ENCODE data around the gene ADRB2. TPM values are rescaled to one million over a fixed set of nuclear protein-coding genes. Genes with fewer than 3 reads are reported as not detected.

ADRB2 gene
- total RNA-seq, 1 donor from 2014 or later = 0.42 TPM

GRCh38 chr5:148837383-148837782 is 11.0 kb downstream of the ADRB2 start:
- Mint-ChIP-seq H3K36me3 (no peaks in the 10 kb centered on the region), H3K4me3 (no peak overlapping the region), H3K27me3 (ENCODE audit: low read depth) (peaks cover 5% of the 10 kb centered on the region), H3K27ac (no peak overlapping the region), H3K9me3 (no peaks in the 10 kb centered on the region), H3K4me1 (no peaks in the 10 kb centered on the region)
- no peak for TF ChIP-seq CTCF (IDR thresholded peaks at IDR 0.05; ENCODE audit: unreplicated experiment)
- no peak for DNase-seq (ENCODE audit: low spot score in 2 of 2, unreplicated experiment in 2 of 2)

- Mint-ChIP-seq H3K4me1 (no peaks in the 10 kb centered on the region), H3K9me3 (no peaks in the 10 kb centered on the region), H3K27me3 (ENCODE audit: low read depth) (peaks cover 2% of the 10 kb centered on the region), H3K4me3 (no peak overlapping the region), H3K36me3 (no peaks in the 10 kb centered on the region), H3K27ac (no peak overlapping the region)
- no peak for TF ChIP-seq CTCF (IDR thresholded peaks at IDR 0.05; ENCODE audit: unreplicated experiment)
- no peak for DNase-seq (ENCODE audit: low spot score in 2 of 2, unreplicated experiment in 2 of 2)
Measured at GRCh38 chr5:148838357-148838756, 11.9 kb downstream of the ADRB2 start.

- H3K27me3 Mint-ChIP-seq (ENCODE audit: low read depth) = peaks cover 2% of the 10 kb centered on the region
- no peaks in the 10 kb centered on the region for H3K36me3 Mint-ChIP-seq
- no peaks in the 10 kb centered on the region for H3K9me3 Mint-ChIP-seq
- no peak for TF ChIP-seq CTCF (IDR thresholded peaks at IDR 0.05; ENCODE audit: unreplicated experiment)
- H3K4me3 Mint-ChIP-seq = no peak overlapping the region
- no peaks in the 10 kb centered on the region for H3K4me1 Mint-ChIP-seq
- DNase-seq (ENCODE audit: low spot score in 2 of 2, unreplicated experiment in 2 of 2) = no peak
- no peak overlapping the region for H3K27ac Mint-ChIP-seq
Measured at GRCh38 chr5:148839960-148840359, 13.5 kb downstream of the ADRB2 start.

GRCh38 chr5:148840531-148840930 is 14.1 kb downstream of the ADRB2 start:
- H3K27ac Mint-ChIP-seq = no peak overlapping the region
- H3K9me3 Mint-ChIP-seq = no peaks in the 10 kb centered on the region
- no peak overlapping the region for H3K4me3 Mint-ChIP-seq
- no peaks in the 10 kb centered on the region for H3K36me3 Mint-ChIP-seq
- no peaks in the 10 kb centered on the region for H3K4me1 Mint-ChIP-seq
- no peak for TF ChIP-seq CTCF (IDR thresholded peaks at IDR 0.05; ENCODE audit: unreplicated experiment)
- H3K27me3 Mint-ChIP-seq (ENCODE audit: low read depth) = peaks cover 2% of the 10 kb centered on the region
- DNase-seq (ENCODE audit: low spot score in 2 of 2, unreplicated experiment in 2 of 2) = no peak

- DNase-seq (ENCODE audit: low spot score in 2 of 2, unreplicated experiment in 2 of 2) = no peak
- Mint-ChIP-seq H3K36me3 (no peaks in the 10 kb centered on the region), H3K27ac (no peak overlapping the region), H3K4me1 (no peaks in the 10 kb centered on the region), H3K27me3 (ENCODE audit: low read depth) (peaks cover 2% of the 10 kb centered on the region), H3K4me3 (no peak overlapping the region), H3K9me3 (no peaks in the 10 kb centered on the region)
- TF ChIP-seq CTCF (IDR thresholded peaks at IDR 0.05; ENCODE audit: unreplicated experiment) = no peak
Measured at GRCh38 chr5:148841519-148841918, 15.1 kb downstream of the ADRB2 start.

- no peak for TF ChIP-seq CTCF (IDR thresholded peaks at IDR 0.05; ENCODE audit: unreplicated experiment)
- Mint-ChIP-seq H3K27ac (no peak overlapping the region), H3K4me1 (no peaks in the 10 kb centered on the region), H3K27me3 (ENCODE audit: low read depth) (peaks cover 2% of the 10 kb centered on the region), H3K9me3 (no peaks in the 10 kb centered on the region), H3K36me3 (no peaks in the 10 kb centered on the region), H3K4me3 (no peak overlapping the region)
- DNase-seq (ENCODE audit: low spot score in 2 of 2, unreplicated experiment in 2 of 2) = no peak
Measured at GRCh38 chr5:148842161-148842560, 15.8 kb downstream of the ADRB2 start.

Measured in mesothelial cell of epicardium (in vitro differentiated cells).